PC-9 (cell line): Measurements from ENCODE around the gene UMAD1. TPM values are rescaled to one million over a fixed set of nuclear protein-coding genes. Genes with fewer than 3 reads are reported as not detected.

Experiments used
- BruUV-seq: library from RNA; stranded (reverse); fragments of 400-500 nt; replicated peaks from 2 replicates; lab custom pipeline; 2021; lab: Mats Ljungman, UMichigan
- CTCF ChIA-PET: fragments of 300-600 bp; sonication (Branson Sonifier 250); formaldehyde crosslinking; loops from one replicate; lab custom pipeline; 2022; ENCODE audit warnings: antibody characterized with exemption; lab: Charles Lee
- POLR2A ChIA-PET: fragments of 300-600 bp; sonication (Branson Sonifier 250); formaldehyde crosslinking; loops from one replicate; lab custom pipeline; 2022; ENCODE audit warnings: antibody characterized with exemption; ENCODE audit not compliant: unreplicated experiment; lab: Charles Lee
- DNase-seq, 2 experiments: peaks; one replicate each; pipeline versions ENCODE4 v3.0.0 to v3.0.0-alpha.2; 2015 to 2022; ENCODE audit warnings: mixed read lengths in 1 of 2
- H2AFZ ChIP-seq: fragments of 200-600 bp; sonication (generic); 2 replicates; pipeline ENCODE4 v1.8.1; 2017; ENCODE audit warnings: antibody characterized with exemption
- H3F3A ChIP-seq: fragments of 200-600 bp; sonication (generic); 2 replicates; pipeline ENCODE4 v1.8.1; 2017; ENCODE audit warnings: antibody characterized with exemption, mild to moderate bottlenecking, low read depth; ENCODE audit not compliant: insufficient read depth
- H3K27ac ChIP-seq: fragments of 200-600 bp; sonication (generic); 2 replicates; pipeline ENCODE4 v1.6.1; 2016; ENCODE audit warnings: mixed run types
- H3K27me3 ChIP-seq: fragments of 200-600 bp; sonication (generic); 2 replicates; pipeline ENCODE4 v1.6.1; 2016; ENCODE audit warnings: low read depth, mixed run types; ENCODE audit not compliant: insufficient read depth
- H3K36me3 ChIP-seq: fragments of 200-600 bp; sonication (generic); 2 replicates; pipeline ENCODE4 v1.6.1; 2016; ENCODE audit warnings: low read depth, mixed run types
- H3K4me1 ChIP-seq: fragments of 200-600 bp; sonication (generic); replicated peaks from 2 replicates; pipeline ENCODE4 v1.6.1; 2016; ENCODE audit warnings: mixed run types; ENCODE audit not compliant: insufficient read depth
- H3K4me2 ChIP-seq: fragments of 200-600 bp; sonication (generic); 2 replicates; pipeline ENCODE4 v1.6.1; 2017; ENCODE audit warnings: mixed run types
- H3K4me3 ChIP-seq: fragments of 200-600 bp; sonication (generic); 2 replicates; pipeline ENCODE4 v1.6.1; 2016; ENCODE audit warnings: mixed run types
- H3K79me2 ChIP-seq: fragments of 200-600 bp; sonication (generic); 2 replicates; pipeline ENCODE4 v1.6.1; 2017; ENCODE audit warnings: low read depth, mixed run types
- H3K9me2 ChIP-seq: fragments of 200-600 bp; sonication (generic); 2 replicates; pipeline ENCODE4 v1.8.1; 2017; ENCODE audit warnings: mild to moderate bottlenecking; ENCODE audit not compliant: insufficient read depth
- H3K9me3 ChIP-seq: fragments of 200-600 bp; sonication (generic); 2 replicates; pipeline ENCODE4 v1.8.1; 2016; ENCODE audit warnings: low read depth; ENCODE audit not compliant: insufficient read depth
- H4K20me1 ChIP-seq: fragments of 200-600 bp; sonication (generic); 2 replicates; pipeline ENCODE4 v1.8.1; 2017; ENCODE audit not compliant: insufficient read depth
- CTCF ChIP-seq: fragments of 200-600 bp; sonication (generic); conservative IDR thresholded peaks from 2 replicates; pipeline ENCODE4 v1.6.1; 2017; ENCODE audit warnings: mixed run types, antibody characterized with exemption, mild to moderate bottlenecking, moderate library complexity
- EZH2 ChIP-seq: fragments of 200-600 bp; sonication (generic); IDR thresholded peaks from 2 replicates; pipeline ENCODE4 v1.8.0; 2017; ENCODE audit warnings: antibody characterized with exemption, low read depth
- intact Hi-C: fragments of 100-400 bp; cut with micrococcal nuclease; formaldehyde crosslinking; loops from one replicate; pipeline ENCODE4 v1.10.0; 2022; ENCODE audit not compliant: unreplicated experiment
- total RNA-seq: library from RNA; stranded (reverse); gene quantifications from 2 replicates; pipeline ENCODE4 v1.2.3, GENCODE V29; 2021

Gene UMAD1
- total RNA-seq, 1 experiment from 2014 or later = 20.5 TPM

GRCh38 chr7:7843972-7844371, 203.4 kb downstream of the UMAD1 start:
- CTCF ChIA-PET = interaction anchor here (0.6 kb wide), 1 partner anchor 191 kb away, joined by 3 read pairs; no protein-coding TSS in a partner anchor
- DNase-seq = no peak
- no peak overlapping the region for H2AFZ ChIP-seq
- no peaks in the 10 kb centered on the region for H3K79me2 ChIP-seq
- H3K4me2 ChIP-seq = no peak overlapping the region
- POLR2A ChIA-PET = no interaction called here
- TF ChIP-seq CTCF (no peak), EZH2 (no peak)
- no peaks in the 10 kb centered on the region for H3K9me3 ChIP-seq
- H3K27ac ChIP-seq = no peak overlapping the region
- H3F3A ChIP-seq = no peaks in the 10 kb centered on the region
- H4K20me1 ChIP-seq = no peaks in the 10 kb centered on the region
- H3K4me3 ChIP-seq = no peak overlapping the region
- no peaks in the 10 kb centered on the region for H3K27me3 ChIP-seq
- no peaks in the 10 kb centered on the region for H3K36me3 ChIP-seq
- H3K4me1 ChIP-seq = no peaks in the 10 kb centered on the region
- intact Hi-C loops = no loop called here
- no peaks in the 10 kb centered on the region; the same call in 1 of the 2 replicates for H3K9me2 ChIP-seq
- no TSS peak for BruUV-seq

GRCh38 chr7:7848246-7848645, 207.7 kb downstream of the UMAD1 start:
- H3K9me3 ChIP-seq = peaks cover 7% of the 10 kb centered on the region; the same call in 1 of the 2 replicates
- ChIA-PET CTCF (no interaction called here), POLR2A (no interaction called here)
- H3K27ac ChIP-seq = no peak overlapping the region
- no peak overlapping the region for H2AFZ ChIP-seq
- no peaks in the 10 kb centered on the region; the same call in 1 of the 2 replicates for H3K9me2 ChIP-seq
- H3K4me2 ChIP-seq = no peak overlapping the region
- H3K27me3 ChIP-seq = no peaks in the 10 kb centered on the region
- H3K4me1 ChIP-seq = peaks cover 15% of the 10 kb centered on the region
- H3F3A ChIP-seq = no peaks in the 10 kb centered on the region
- no peaks in the 10 kb centered on the region for H3K36me3 ChIP-seq
- DNase-seq = no peak
- H3K4me3 ChIP-seq = no peak overlapping the region
- TF ChIP-seq CTCF = no peak
- no peak for TF ChIP-seq EZH2
- no peaks in the 10 kb centered on the region for H3K79me2 ChIP-seq
- no TSS peak for BruUV-seq
- intact Hi-C loops = no loop called here
- H4K20me1 ChIP-seq = no peaks in the 10 kb centered on the region; the same call in 1 of the 2 replicates

- Histone ChIP-seq H3K79me2 (0 out of 2 replicates have a peak, but pooled peaks cover 3% of the 10 kb centered on the region), H3K4me2 (no peak overlapping the region), H4K20me1 (no peaks in the 10 kb centered on the region; the same call in 1 of the 2 replicates), H3K27ac (no peak overlapping the region), H3K9me2 (no peaks in the 10 kb centered on the region; the same call in 1 of the 2 replicates), H3F3A (no peaks in the 10 kb centered on the region), H2AFZ (no peak overlapping the region), H3K36me3 (no peaks in the 10 kb centered on the region), H3K27me3 (no peaks in the 10 kb centered on the region), H3K9me3 (peaks cover 12% of the 10 kb centered on the region), H3K4me3 (no peak overlapping the region), H3K4me1 (peaks cover 16% of the 10 kb centered on the region)
- TF ChIP-seq CTCF (no peak), EZH2 (no peak)
- BruUV-seq = no TSS peak
- POLR2A ChIA-PET = no interaction called here
- DNase-seq = no peak
- intact Hi-C loops = no loop called here
- CTCF ChIA-PET = no interaction called here
These were observed 208.3 kb downstream of the UMAD1 start for GRCh38 chr7:7848892-7849291.
